HEK293 (cell line): ENCODE measurements around the gene HLA-G.

Experiments
- CTCF ChIA-PET: fragments of 350-600 bp; formaldehyde crosslinking; extraction: SDS; loops from one replicate; lab custom pipeline; 2021; ENCODE audit warnings: antibody characterized with exemption; lab: Yijun Ruan, JAX
- POLR2A ChIA-PET: fragments of 300-600 bp; formaldehyde crosslinking; extraction: SDS; loops from one replicate; lab custom pipeline; 2020; ENCODE audit warnings: antibody characterized with exemption, inconsistent platforms; lab: Yijun Ruan, JAX
- H3K27ac ChIP-seq: fragments of 200-500 bp; sonication (Bioruptor generic); 2 replicates; pipeline ENCODE4 v1.5.1; 2014; ENCODE audit warnings: low read depth, low read length, control low read depth, inconsistent platforms; ENCODE audit errors: extremely low read depth
- H3K36me3 ChIP-seq, 2 experiments: fragments of 200-500 bp in 1 of 2; sonication (Bioruptor generic) in 1 of 2; 1 replicate in 1 of 2; 2 replicates in 1 of 2; pipeline ENCODE4 v1.5.1; 2014 to 2017; ENCODE audit warnings: inconsistent platforms in 2 of 2, low read length in 2 of 2; ENCODE audit not compliant: control insufficient read depth in 2 of 2, insufficient read depth in 1 of 2
- H3K4me1 ChIP-seq: fragments of 200-500 bp; sonication (Bioruptor generic); 2 replicates; pipeline ENCODE4 v1.5.1; 2014; ENCODE audit warnings: mild to moderate bottlenecking, low read length, inconsistent platforms; ENCODE audit not compliant: control insufficient read depth, insufficient read depth
- H3K4me3 ChIP-seq: 2 replicates; pipeline ENCODE4 v1.5.1; 2011; ENCODE audit warnings: low read depth, mild to moderate bottlenecking, control low read depth, low read length, moderate library complexity
- H3K9me3 ChIP-seq: fragments of 200-500 bp; sonication (Bioruptor generic); 2 replicates; pipeline ENCODE4 v1.5.1; 2014; ENCODE audit warnings: low read depth, low read length, inconsistent platforms; ENCODE audit not compliant: control insufficient read depth, insufficient read depth
- EGR2 ChIP-seq: fragments of 450-650 bp; formaldehyde crosslinking; IDR thresholded peaks from 2 replicates; pipeline ENCODE4 v1.5.1; 2016; ENCODE audit warnings: low read depth, missing biosample characterization, missing genetic modification characterization
- HOXD13 ChIP-seq: sonication (generic); formaldehyde crosslinking; IDR thresholded peaks from 2 replicates; pipeline ENCODE4 v1.8.0; 2022; ENCODE audit warnings: missing genetic modification reagents, borderline replicate concordance
- OSR2 ChIP-seq: fragments of 450-650 bp; formaldehyde crosslinking; IDR thresholded peaks from 2 replicates; pipeline ENCODE4 v1.5.1; 2016; ENCODE audit warnings: missing biosample characterization, missing genetic modification characterization
- PBX3 ChIP-seq: sonication (generic); formaldehyde crosslinking; IDR thresholded peaks from 2 replicates; pipeline ENCODE4 v1.8.1; 2022; ENCODE audit warnings: mild to moderate bottlenecking, moderate library complexity, missing genetic modification reagents
- PRDM10 ChIP-seq: fragments of 450-650 bp; formaldehyde crosslinking; IDR thresholded peaks from 2 replicates; pipeline ENCODE4 v1.5.1; 2016; ENCODE audit warnings: missing biosample characterization, missing genetic modification characterization
- ZBTB10 ChIP-seq: fragments of 450-650 bp; formaldehyde crosslinking; IDR thresholded peaks from 2 replicates; pipeline ENCODE4 v1.5.1; 2016; ENCODE audit warnings: missing biosample characterization, missing genetic modification characterization
- ZFP37 ChIP-seq: fragments of 450-650 bp; formaldehyde crosslinking; IDR thresholded peaks from 2 replicates; pipeline ENCODE4 v1.5.1; 2016; ENCODE audit warnings: missing biosample characterization, missing genetic modification characterization
- ZIC2 ChIP-seq: fragments of 450-650 bp; formaldehyde crosslinking; IDR thresholded peaks from 2 replicates; pipeline ENCODE4 v1.5.1; 2016; ENCODE audit warnings: missing biosample characterization, missing genetic modification characterization
- ZNF148 ChIP-seq: fragments of 450-650 bp; formaldehyde crosslinking; IDR thresholded peaks from 2 replicates; pipeline ENCODE4 v1.5.0; 2017; ENCODE audit warnings: missing biosample characterization, missing genetic modification characterization, borderline replicate concordance
- ZNF174 ChIP-seq: fragments of 450-650 bp; formaldehyde crosslinking; IDR thresholded peaks from 2 replicates; pipeline ENCODE4 v1.5.0; 2017; ENCODE audit warnings: missing biosample characterization, mild to moderate bottlenecking, missing genetic modification characterization
- ZNF19 ChIP-seq: fragments of 450-650 bp; formaldehyde crosslinking; IDR thresholded peaks from 2 replicates; pipeline ENCODE4; 2016; ENCODE audit warnings: missing biosample characterization, missing genetic modification characterization, low read depth
- ZNF202 ChIP-seq: fragments of 450-650 bp; formaldehyde crosslinking; IDR thresholded peaks from 2 replicates; pipeline ENCODE4 v1.5.1; 2016; ENCODE audit warnings: missing biosample characterization, missing genetic modification characterization, borderline replicate concordance
- ZNF324 ChIP-seq: fragments of 450-650 bp; formaldehyde crosslinking; IDR thresholded peaks from 2 replicates; pipeline ENCODE4 v1.5.1; 2016; ENCODE audit warnings: missing biosample characterization, missing genetic modification characterization
- ZNF341 ChIP-seq: fragments of 450-650 bp; formaldehyde crosslinking; IDR thresholded peaks from 2 replicates; pipeline ENCODE4; 2016; ENCODE audit warnings: low read depth, missing biosample characterization, missing genetic modification characterization
- ZNF354C ChIP-seq: fragments of 450-650 bp; formaldehyde crosslinking; IDR thresholded peaks from 2 replicates; pipeline ENCODE4 v1.5.1; 2016; ENCODE audit warnings: missing biosample characterization, missing genetic modification characterization, low read depth, borderline replicate concordance
- ZNF488 ChIP-seq: fragments of 450-650 bp; formaldehyde crosslinking; IDR thresholded peaks from 2 replicates; pipeline ENCODE4 v1.5.1; 2016; ENCODE audit warnings: missing biosample characterization, missing genetic modification characterization
- ZNF513 ChIP-seq: fragments of 450-650 bp; IDR thresholded peaks from 2 replicates; pipeline ENCODE4 v1.5.1; 2018; ENCODE audit warnings: missing biosample characterization, missing genetic modification characterization
- ZNF704 ChIP-seq: fragments of 450-650 bp; formaldehyde crosslinking; IDR thresholded peaks from 2 replicates; pipeline ENCODE4 v1.5.1; 2016; ENCODE audit warnings: missing biosample characterization, missing genetic modification characterization
- ZNF792 ChIP-seq: fragments of 450-650 bp; formaldehyde crosslinking; IDR thresholded peaks from 2 replicates; pipeline ENCODE4 v1.5.1; 2016; ENCODE audit warnings: missing biosample characterization, missing genetic modification characterization

HLA-G gene

GRCh38 chr6:29851190-29851589 lies 23.6 kb downstream of the HLA-G start (continued):
- TF ChIP-seq ZBTB10 (no peak), ZNF792 (no peak), ZNF148 (tag by site-specific recombination) (no peak), ZNF354C (tag by site-specific recombination) (no peak), PRDM10 (tag by site-specific recombination) (no peak), ZNF174 (tag by site-specific recombination) (no peak), ZNF704 (tag by site-specific recombination) (no peak), ZNF19 (tag by site-specific recombination) (no peak), EGR2 (tag by site-specific recombination) (no peak)

GRCh38 chr6:29853245-29853644 lies 25.6 kb downstream of the HLA-G start:
- Histone ChIP-seq H3K27ac (no peak overlapping the region), H3K36me3 (no peaks in the 10 kb centered on the region), H3K4me1 (no peaks in the 10 kb centered on the region), H3K9me3 (no peaks in the 10 kb centered on the region), H3K4me3 (no peak overlapping the region)
- ChIA-PET CTCF (interaction anchor here (0.8 to 6.4 kb wide), 3 partner anchors 8 to 159 kb away, joined by 3 to 53 read pairs (median 5); no protein-coding TSS in a partner anchor), POLR2A (no interaction called here)
- TF ChIP-seq ZNF324 (tag by site-specific recombination) (no peak), ZIC2 (tag by site-specific recombination) (no peak), ZNF19 (tag by site-specific recombination) (no peak), PBX3 (CRISPR knock-in tag) (no peak), ZBTB10 (no peak), HOXD13 (CRISPR knock-in tag) (no peak), ZNF513 (tag by site-specific recombination) (no peak), ZFP37 (tag by site-specific recombination) (no peak), ZNF341 (tag by site-specific recombination) (no peak), OSR2 (tag by site-specific recombination) (no peak), ZNF488 (no peak), ZNF202 (tag by site-specific recombination) (no peak)
